Astrocyte (in vitro differentiated cells and primary cell): ENCODE measurements around the gene HNRNPL. TPM values are rescaled to one million over a fixed set of nuclear protein-coding genes. Genes with fewer than 3 reads are reported as not detected.
A peak's percentile ranks its signal among the peaks of the same experiment; 100 is the strongest.

Source experiments
- DNase-seq: peaks from one replicate; pipeline ENCODE4 v3.0.0-alpha.2; 2010; ENCODE audit warnings: low read depth
- FAIRE-seq: peaks from 2 replicates; lab custom pipeline; 2011; peaks lifted over from hg19 to GRCh38; lab: Jason Lieb, UNC
- H2AFZ ChIP-seq: 2 replicates; pipeline ENCODE4 v1.6.0; 2012; ENCODE audit warnings: low read depth, low read length, inconsistent platforms
- H3K27ac ChIP-seq: 2 replicates; pipeline ENCODE4 v1.5.1; 2011; ENCODE audit warnings: low read depth, low read length, inconsistent platforms
- H3K27me3 ChIP-seq: 2 replicates; pipeline ENCODE4 v1.6.0; 2011; ENCODE audit warnings: low read length, inconsistent platforms; ENCODE audit not compliant: insufficient read depth
- H3K36me3 ChIP-seq: 2 replicates; pipeline ENCODE4 v1.5.1; 2011; ENCODE audit warnings: low read length, inconsistent platforms; ENCODE audit not compliant: insufficient read depth
- H3K4me1 ChIP-seq: 2 replicates; pipeline ENCODE4 v1.5.1; 2011; ENCODE audit warnings: low read length, inconsistent platforms; ENCODE audit not compliant: insufficient read depth
- H3K4me2 ChIP-seq: 2 replicates; pipeline ENCODE4 v1.6.0; 2012; ENCODE audit warnings: low read length, inconsistent platforms
- H3K4me3 ChIP-seq: 2 replicates; pipeline ENCODE4 v1.5.1; 2011; ENCODE audit warnings: low read depth, mild to moderate bottlenecking, low read length, inconsistent platforms; ENCODE audit not compliant: insufficient read depth
- H3K79me2 ChIP-seq: 2 replicates; pipeline ENCODE4 v1.6.0; 2012; ENCODE audit warnings: mild to moderate bottlenecking, low read length, inconsistent platforms; ENCODE audit not compliant: insufficient read depth
- H3K9ac ChIP-seq: 2 replicates; pipeline ENCODE4 v1.6.0; 2012; ENCODE audit warnings: mild to moderate bottlenecking, low read length, inconsistent platforms
- H3K9me3 ChIP-seq: 2 replicates; pipeline ENCODE4 v1.5.1; 2012; ENCODE audit warnings: low read depth, mild to moderate bottlenecking, low read length, inconsistent platforms; ENCODE audit not compliant: insufficient read depth
- H4K20me1 ChIP-seq: 2 replicates; pipeline ENCODE4 v1.6.0; 2012; ENCODE audit warnings: low read length, inconsistent platforms; ENCODE audit not compliant: insufficient read depth
- H3K27ac Mint-ChIP-seq: one replicate; pipeline ENCODE4 v1.8.0; 2021; ENCODE audit warnings: mild to moderate bottlenecking, mixed read lengths; ENCODE audit not compliant: unreplicated experiment
- H3K27me3 Mint-ChIP-seq: one replicate; pipeline ENCODE4 v1.8.0; 2021; ENCODE audit warnings: low read depth, mixed read lengths; ENCODE audit not compliant: unreplicated experiment
- H3K36me3 Mint-ChIP-seq: one replicate; pipeline ENCODE4 v1.8.0; 2021; ENCODE audit warnings: low read depth, mixed read lengths; ENCODE audit not compliant: unreplicated experiment
- H3K4me1 Mint-ChIP-seq: one replicate; pipeline ENCODE4 v1.8.0; 2021; ENCODE audit warnings: low read depth, mixed read lengths; ENCODE audit not compliant: unreplicated experiment
- H3K4me3 Mint-ChIP-seq: one replicate; pipeline ENCODE4 v1.8.0; 2021; ENCODE audit warnings: mild to moderate bottlenecking, moderate library complexity, mixed read lengths; ENCODE audit not compliant: unreplicated experiment
- H3K9me3 Mint-ChIP-seq: one replicate; pipeline ENCODE4 v1.8.0; 2021; ENCODE audit warnings: mild to moderate bottlenecking, mixed read lengths; ENCODE audit not compliant: unreplicated experiment
- EZH2 ChIP-seq: IDR thresholded peaks from 2 replicates; pipeline ENCODE4 v1.6.1; 2012; ENCODE audit warnings: mild to moderate bottlenecking, low read length, inconsistent platforms; ENCODE audit not compliant: insufficient read depth
- total RNA-seq: library from RNA; stranded (reverse); gene quantifications from 2 replicates; pipeline ENCODE4 v1.2.1, GENCODE V29; 2021
- TF ChIP-seq, protein P1 (sequence below): IDR thresholded peaks from 2 replicates; pipeline ENCODE4 v1.5.1; 2011; ENCODE audit warnings: low read depth, mild to moderate bottlenecking, inconsistent platforms, low read length, moderate library complexity; ENCODE audit not compliant: insufficient read depth

The HNRNPL gene
- total RNA-seq, 1 donor from 2014 or later, result 314 TPM

DNA sequence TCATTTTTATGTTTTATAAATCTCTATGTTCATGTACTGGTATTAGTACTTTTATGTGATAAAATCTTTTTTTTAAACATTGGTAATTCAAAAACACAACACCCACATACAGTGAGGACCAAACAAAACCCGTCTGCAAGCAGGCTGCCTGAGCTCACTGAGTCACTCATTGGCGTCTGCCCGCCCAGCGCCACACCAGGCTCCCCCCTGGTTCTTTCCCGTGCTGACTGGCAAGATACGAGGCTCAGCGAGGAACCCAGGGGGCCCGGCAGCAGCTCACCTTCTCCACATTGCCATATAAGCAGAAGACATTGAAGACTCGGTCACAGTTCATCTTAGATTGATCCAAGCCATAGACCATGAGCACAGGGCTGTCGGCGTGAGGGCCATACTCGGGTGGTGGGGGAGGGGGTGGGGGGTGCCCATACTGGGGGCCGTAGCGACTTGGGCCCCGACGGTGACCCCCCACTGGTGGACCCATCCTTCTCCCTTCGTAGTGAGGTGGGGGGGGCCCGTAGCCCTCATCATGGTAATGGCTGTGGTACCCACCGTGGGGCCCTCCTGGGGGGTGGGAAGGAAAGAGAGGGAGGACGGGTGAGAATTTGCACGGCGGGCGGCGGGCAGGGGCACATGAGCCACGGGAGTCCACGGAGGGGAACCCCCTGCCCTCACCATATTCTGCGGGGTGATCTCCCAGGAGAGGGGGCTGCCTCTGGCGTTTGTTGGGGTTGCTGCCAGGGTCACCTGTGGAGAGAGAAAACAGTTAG lies 9.8 kb downstream of the HNRNPL start:
- no peak for FAIRE-seq
- peak overlapping the region; percentile 53 for H3K27ac Mint-ChIP-seq
- peaks cover 9% of the 10 kb centered on the region for H3K4me1 Mint-ChIP-seq

DNA sequence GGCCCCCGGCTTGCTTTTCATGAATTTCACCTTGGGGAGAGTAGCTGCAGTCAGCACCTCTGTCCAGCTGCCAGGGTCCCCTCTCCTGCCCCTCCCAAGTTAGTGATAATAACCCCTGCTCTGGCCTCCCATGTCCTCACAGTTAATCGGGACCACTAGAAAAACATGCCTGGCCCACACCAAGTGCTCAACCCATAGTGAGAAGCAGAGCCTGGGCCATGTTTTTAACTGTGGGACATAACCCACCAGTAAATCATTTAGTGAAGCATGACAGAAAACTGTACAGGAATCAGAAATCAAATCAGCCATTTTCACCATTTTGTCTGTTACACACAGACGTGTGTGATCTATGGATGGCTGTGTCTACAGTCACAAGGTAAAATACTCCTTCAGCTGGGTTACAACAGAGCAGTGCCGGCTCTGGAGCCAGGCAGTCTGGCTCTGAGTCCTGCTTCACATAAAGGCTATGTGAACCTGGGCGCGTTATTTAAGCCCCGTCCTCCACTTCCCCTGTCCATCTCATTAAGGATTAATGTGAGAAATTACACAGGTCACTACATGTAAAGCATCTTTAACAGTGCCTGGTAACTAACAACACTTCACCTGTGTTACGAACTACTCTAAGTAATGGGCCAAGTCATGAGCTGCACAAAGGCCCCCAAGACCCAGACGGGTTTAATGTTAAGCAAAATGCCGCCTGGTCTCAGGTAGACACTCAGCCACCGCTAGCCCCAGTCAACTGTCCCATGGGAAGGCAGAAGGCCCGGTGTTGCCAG lies 10.6 kb downstream of the HNRNPL start:
- Histone ChIP-seq H3K4me1 (peaks cover 14% of the 10 kb centered on the region), H4K20me1 (peaks cover 84% of the 10 kb centered on the region), H3K9ac (peak overlapping the region; percentile 5), H3K79me2 (peaks cover 40% of the 10 kb centered on the region), H3K27ac (no peak overlapping the region), H3K36me3 (peaks cover 83% of the 10 kb centered on the region), H3K4me3 (no peak overlapping the region), H2AFZ (no peak overlapping the region), H3K9me3 (no peaks in the 10 kb centered on the region), H3K27me3 (no peaks in the 10 kb centered on the region), H3K4me2 (no peak overlapping the region)
- Mint-ChIP-seq H3K27ac (peak overlapping the region; percentile 59), H3K9me3 (no peaks in the 10 kb centered on the region), H3K4me1 (peaks cover 9% of the 10 kb centered on the region), H3K4me3 (peak overlapping the region; percentile 24), H3K27me3 (no peaks in the 10 kb centered on the region), H3K36me3 (peaks cover 32% of the 10 kb centered on the region)
- DNase-seq (no peak), FAIRE-seq (no peak)
- TF ChIP-seq, protein P1, sequence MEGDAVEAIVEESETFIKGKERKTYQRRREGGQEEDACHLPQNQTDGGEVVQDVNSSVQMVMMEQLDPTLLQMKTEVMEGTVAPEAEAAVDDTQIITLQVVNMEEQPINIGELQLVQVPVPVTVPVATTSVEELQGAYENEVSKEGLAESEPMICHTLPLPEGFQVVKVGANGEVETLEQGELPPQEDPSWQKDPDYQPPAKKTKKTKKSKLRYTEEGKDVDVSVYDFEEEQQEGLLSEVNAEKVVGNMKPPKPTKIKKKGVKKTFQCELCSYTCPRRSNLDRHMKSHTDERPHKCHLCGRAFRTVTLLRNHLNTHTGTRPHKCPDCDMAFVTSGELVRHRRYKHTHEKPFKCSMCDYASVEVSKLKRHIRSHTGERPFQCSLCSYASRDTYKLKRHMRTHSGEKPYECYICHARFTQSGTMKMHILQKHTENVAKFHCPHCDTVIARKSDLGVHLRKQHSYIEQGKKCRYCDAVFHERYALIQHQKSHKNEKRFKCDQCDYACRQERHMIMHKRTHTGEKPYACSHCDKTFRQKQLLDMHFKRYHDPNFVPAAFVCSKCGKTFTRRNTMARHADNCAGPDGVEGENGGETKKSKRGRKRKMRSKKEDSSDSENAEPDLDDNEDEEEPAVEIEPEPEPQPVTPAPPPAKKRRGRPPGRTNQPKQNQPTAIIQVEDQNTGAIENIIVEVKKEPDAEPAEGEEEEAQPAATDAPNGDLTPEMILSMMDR, result no peak
- TF ChIP-seq EZH2, result no peak

More for the DNA sequence above, 9.8 kb downstream of the HNRNPL start:
- Mint-ChIP-seq H3K27me3 (no peaks in the 10 kb centered on the region), H3K9me3 (no peaks in the 10 kb centered on the region), H3K4me3 (peak overlapping the region; percentile 8), H3K36me3 (peaks cover 32% of the 10 kb centered on the region)
- H2AFZ ChIP-seq, result no peak overlapping the region
- H4K20me1 ChIP-seq, result peaks cover 92% of the 10 kb centered on the region
- TF ChIP-seq, protein P1, result no peak
- no peak for TF ChIP-seq EZH2
- no peak overlapping the region for H3K4me2 ChIP-seq
- H3K4me1 ChIP-seq, result peaks cover 14% of the 10 kb centered on the region
- peaks cover 89% of the 10 kb centered on the region for H3K36me3 ChIP-seq
- H3K4me3 ChIP-seq, result no peak overlapping the region
- H3K9ac ChIP-seq, result no peak overlapping the region
- H3K9me3 ChIP-seq, result no peaks in the 10 kb centered on the region
- no peak for DNase-seq
- H3K27ac ChIP-seq, result no peak overlapping the region
- H3K79me2 ChIP-seq, result peaks cover 49% of the 10 kb centered on the region
- H3K27me3 ChIP-seq, result no peaks in the 10 kb centered on the region
